Erythroblast (primary cell): ENCODE results near the gene LCN2.

Source experiments
- DNase-seq, 2 experiments: peaks; one replicate each; lab custom pipeline; 2025; lab: John Stamatoyannopoulos, UW
- GATA1 ChIP-seq: IDR thresholded peaks from 2 replicates; pipeline ENCODE4 v1.6.1; 2011; ENCODE audit warnings: low read depth, mild to moderate bottlenecking, control low read depth, low read length, moderate library complexity
- POLR2A ChIP-seq: IDR thresholded peaks from 2 replicates; pipeline ENCODE4 v1.6.1; 2011; ENCODE audit warnings: mild to moderate bottlenecking, low read length

LCN2 gene

GRCh38 chr9:128153947-128154695 lies 4.9 kb downstream of the LCN2 start:
- no peak for TF ChIP-seq GATA1
- TF ChIP-seq POLR2A = no peak
- no peak for DNase-seq

- no peak for DNase-seq
- TF ChIP-seq GATA1 (no peak), POLR2A (no peak)
Measured at GRCh38 chr9:128155736-128156500, 6.7 kb downstream of the LCN2 start.

DNA sequence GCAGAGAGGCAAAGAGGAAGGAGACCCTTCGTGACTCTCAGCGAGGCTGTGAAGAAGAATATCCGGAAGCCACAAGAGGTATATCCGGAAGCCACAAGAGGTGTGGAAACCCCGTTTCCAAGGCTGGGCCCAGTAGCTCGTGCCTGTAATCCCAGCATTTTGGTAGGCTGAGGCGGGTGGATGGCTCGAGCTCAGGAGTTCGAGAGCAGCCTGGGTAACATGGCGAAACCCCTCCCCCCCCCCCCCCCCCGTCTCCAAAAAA lies 10.2 kb downstream of the LCN2 start:
- TF ChIP-seq POLR2A = no peak
- TF ChIP-seq GATA1 = no peak
- peak in 1 of 2 experiments; percentile 62 for DNase-seq

DNA sequence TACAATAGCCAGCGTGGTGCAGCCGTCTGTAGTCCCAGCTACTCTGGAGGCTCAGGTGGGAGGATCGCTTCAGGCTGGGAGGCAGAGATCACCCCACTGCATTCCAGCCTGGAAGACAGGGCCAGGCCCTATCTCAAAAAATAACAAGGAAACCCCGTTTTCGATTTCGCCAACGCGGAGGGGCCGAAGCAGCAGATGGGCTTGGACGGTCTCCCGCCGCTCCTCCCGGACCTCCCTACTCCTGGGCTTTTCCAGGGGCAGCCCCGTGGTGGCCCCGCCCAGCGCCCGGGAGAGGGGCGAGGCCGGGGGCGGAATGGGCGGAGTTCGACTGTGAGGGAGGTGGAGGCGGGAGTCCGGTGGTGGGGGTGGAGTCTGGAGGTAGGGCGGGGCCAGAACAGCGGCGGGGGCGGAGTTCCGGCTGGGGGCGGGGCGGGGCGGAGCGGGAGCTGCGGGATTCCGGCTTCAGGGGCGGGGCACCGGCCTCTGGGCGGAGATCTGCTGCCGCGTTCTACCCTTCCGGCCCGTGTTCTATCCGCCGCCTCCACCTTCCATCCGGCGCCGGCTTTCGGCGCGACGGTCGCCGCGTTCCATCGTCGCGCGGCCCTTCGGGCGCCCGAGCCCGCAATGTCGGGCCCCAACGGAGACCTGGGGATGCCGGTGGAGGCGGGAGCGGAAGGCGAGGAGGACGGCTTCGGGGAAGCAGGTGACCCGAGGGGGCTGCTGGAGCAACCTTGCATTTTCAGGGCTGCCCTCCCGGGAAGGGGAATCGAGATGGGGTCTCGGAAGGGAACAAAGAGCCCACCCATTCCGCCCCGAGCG lies 10.7 kb downstream of the LCN2 start, which contains the start of gene BBLN:
Gene BBLN, plus strand, starts transcription at position 482 of the 819 bp plus-strand sequence. Its CDS starts 143 bp downstream, at position 625.
- peak; percentile 92 to 96 for DNase-seq
- TF ChIP-seq POLR2A = peak; percentile 79
- TF ChIP-seq GATA1 = no peak

- DNase-seq = peak; percentile 48 to 57
Measured at GRCh38 chr9:128160603-128160987, 11.3 kb downstream of the LCN2 start.

DNA sequence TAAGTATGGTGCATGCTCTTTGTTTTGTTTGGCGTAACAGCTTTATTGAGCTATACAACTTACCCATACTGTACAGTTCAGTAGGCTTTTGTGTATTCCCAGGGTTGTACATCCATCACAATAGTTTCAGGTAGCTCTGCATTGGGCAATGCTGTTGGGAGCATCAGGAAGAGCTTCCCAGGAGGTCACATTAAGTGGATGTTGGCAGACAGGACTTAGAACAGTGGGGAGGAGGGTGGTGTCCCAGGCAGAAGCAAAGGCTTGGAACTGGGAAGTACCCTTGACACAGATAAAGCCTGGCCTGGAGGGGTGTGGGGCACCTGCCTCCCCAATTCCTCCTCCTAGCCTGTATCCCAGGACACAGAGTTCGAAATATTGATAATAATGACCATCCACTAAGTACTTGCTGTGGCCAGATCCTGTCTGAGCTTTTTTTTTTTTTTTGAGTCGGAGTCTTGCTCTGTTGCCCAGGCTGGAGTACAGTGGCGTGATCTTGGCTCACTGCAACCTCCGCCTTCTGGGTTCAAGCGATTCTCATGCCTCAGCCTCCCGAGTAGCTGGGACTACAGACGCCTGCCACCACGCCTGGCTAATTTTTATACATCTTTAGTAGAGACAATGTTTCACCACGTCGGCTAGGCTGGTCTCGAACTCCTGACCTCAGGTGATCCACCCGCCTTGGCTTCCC lies 12.1 kb downstream of the LCN2 start:
- TF ChIP-seq POLR2A = no peak
- no peak for TF ChIP-seq GATA1
- DNase-seq = no peak

More at GRCh38 chr9:128160603-128160987, 11.3 kb downstream of the LCN2 start:
- TF ChIP-seq GATA1 (no peak), POLR2A (no peak)

- TF ChIP-seq GATA1 (no peak), POLR2A (no peak)
- DNase-seq = no peak
Measured at GRCh38 chr9:128162215-128163026, 13.2 kb downstream of the LCN2 start.

- TF ChIP-seq GATA1 = no peak
- no peak for TF ChIP-seq POLR2A
- DNase-seq = no peak
Measured at GRCh38 chr9:128163027-128163515, 13.8 kb downstream of the LCN2 start.

GRCh38 chr9:128163523-128164306 lies 14.5 kb downstream of the LCN2 start:
- no peak for TF ChIP-seq GATA1
- no peak for TF ChIP-seq POLR2A
- DNase-seq = no peak

GRCh38 chr9:128164307-128164885 lies 15.1 kb downstream of the LCN2 start:
- no peak for DNase-seq
- TF ChIP-seq GATA1 (no peak), POLR2A (no peak)

DNA sequence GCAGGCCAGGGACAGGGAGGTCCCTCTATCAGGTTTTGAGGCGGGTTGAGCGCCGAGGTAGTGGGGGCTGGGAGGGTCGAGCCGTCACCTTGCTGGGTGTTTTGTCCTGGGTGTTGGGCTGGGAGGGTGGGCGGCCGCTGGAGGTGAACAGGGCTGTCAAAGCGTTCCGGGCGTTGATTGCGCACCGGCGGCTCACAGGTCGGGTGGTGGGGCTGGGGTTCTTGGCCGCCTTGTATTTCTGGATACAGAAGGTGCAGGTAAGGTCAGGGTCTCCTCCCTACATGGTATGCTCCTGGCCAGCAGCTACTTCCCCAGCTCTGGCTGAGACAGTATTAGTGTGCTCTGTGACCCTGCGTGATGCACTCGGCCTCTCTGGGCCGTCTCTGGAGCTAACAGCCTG lies 16.9 kb downstream of the LCN2 start:
- TF ChIP-seq GATA1 = no peak
- no peak for TF ChIP-seq POLR2A
- DNase-seq = no peak
